NB4 (cell line): ENCODE measurements around the gene SYNE3.

Experiments used
- CTCF ChIP-seq: IDR thresholded peaks from one replicate; pipeline ENCODE4 v1.5.1; 2012; ENCODE audit warnings: low read depth, low read length
- POLR2A ChIP-seq: IDR thresholded peaks from 2 replicates; pipeline ENCODE4 v1.6.1; 2011; ENCODE audit warnings: mild to moderate bottlenecking; ENCODE audit not compliant: insufficient read length; ENCODE audit errors: extremely low read depth

- TF ChIP-seq CTCF (no peak), POLR2A (no peak)
Measured at GRCh38 chr14:95522556-95522955, 6.1 kb upstream of the SYNE3 start.
